K562 (cell line): ENCODE data around the gene MCIDAS. TPM values are rescaled to one million over a fixed set of nuclear protein-coding genes. Genes with fewer than 3 reads are reported as not detected.
A peak's percentile ranks its signal among the peaks of the same experiment; 100 is the strongest.

ENCODE experiments used
- ADNP ChIP-seq: fragments of 200-800 bp; sonication (Bioruptor generic); IDR thresholded peaks from 2 replicates; pipeline ENCODE4 v1.6.1; 2016; ENCODE audit warnings: missing genetic modification characterization, missing compliant biosample characterization
- CBFA2T2 ChIP-seq: fragments of 450-650 bp; conservative IDR thresholded peaks from 2 replicates; pipeline ENCODE4 v1.6.1; 2017; ENCODE audit warnings: mild to moderate bottlenecking
- CREB3L1 ChIP-seq: fragments of 450-650 bp; IDR thresholded peaks from 2 replicates; pipeline ENCODE4 v1.6.1; 2014; ENCODE audit warnings: low read depth, mild to moderate bottlenecking, moderate library complexity, borderline replicate concordance
- E2F1 ChIP-seq: sonication (generic); formaldehyde crosslinking; IDR thresholded peaks from 2 replicates; pipeline ENCODE4 v1.8.1; 2023; ENCODE audit warnings: mild to moderate bottlenecking, missing genetic modification reagents, moderate library complexity
- HDAC6 ChIP-seq: IDR thresholded peaks from 2 replicates; pipeline ENCODE4 v1.6.1; 2012; ENCODE audit warnings: low read depth, mild to moderate bottlenecking, control low read depth, inconsistent platforms, low read length, moderate library complexity
- MCM7 ChIP-seq, 2 experiments: fragments of 450-650 bp; IDR thresholded peaks; 2 replicates each; pipeline ENCODE4 v1.6.1; 2016 to 2018
- NFIC ChIP-seq: fragments of 450-650 bp; IDR thresholded peaks from 2 replicates; pipeline ENCODE4 v1.6.1; 2017; ENCODE audit warnings: mild to moderate bottlenecking, inconsistent platforms
- PBX2 ChIP-seq, 2 experiments: IDR thresholded peaks in 1 of 2; conservative IDR thresholded peaks in 1 of 2; 2 replicates each; pipeline ENCODE4 v1.6.1; 2016; ENCODE audit warnings: low read depth in 2 of 2, mild to moderate bottlenecking in 1 of 2, missing compliant biosample characterization in 1 of 2, missing genetic modification characterization in 1 of 2, moderate library complexity in 1 of 2
- PKNOX1 ChIP-seq: fragments of 450-650 bp; IDR thresholded peaks from 2 replicates; pipeline ENCODE4 v1.6.1; 2016
- POLR2A ChIP-seq: fragments of 450-650 bp; conservative IDR thresholded peaks from 2 replicates; pipeline ENCODE4 v1.6.1; 2016
- RFX7 ChIP-seq: fragments of 250-450 bp; sonication (Bioruptor Pico); IDR thresholded peaks from 2 replicates; pipeline ENCODE4 v1.5.1; 2021; ENCODE audit warnings: mild to moderate bottlenecking
- USF2 ChIP-seq: sonication (generic); formaldehyde crosslinking; IDR thresholded peaks from 2 replicates; pipeline ENCODE4 v1.5.0; 2020; ENCODE audit warnings: missing genetic modification reagents
- ZFX ChIP-seq: sonication (generic); formaldehyde crosslinking; IDR thresholded peaks from 2 replicates; pipeline ENCODE4 v1.8.0; 2022; ENCODE audit warnings: mild to moderate bottlenecking, missing genetic modification reagents, moderate library complexity
- ZNF239 ChIP-seq: fragments of 250-450 bp; sonication (Bioruptor Pico); IDR thresholded peaks from 2 replicates; pipeline ENCODE4 v1.4.0; 2020; ENCODE audit warnings: mild to moderate bottlenecking
- ZNF347 ChIP-seq: fragments of 450-650 bp; formaldehyde crosslinking; IDR thresholded peaks from 2 replicates; pipeline ENCODE4 v1.4.0; 2020; ENCODE audit warnings: low read depth, mild to moderate bottlenecking, moderate library complexity
- ZNF518B ChIP-seq: fragments of 250-450 bp; sonication (Bioruptor Pico); IDR thresholded peaks from 2 replicates; pipeline ENCODE4 v1.5.0; 2021; ENCODE audit warnings: mild to moderate bottlenecking, moderate library complexity
- ZNF75A ChIP-seq: fragments of 450-650 bp; formaldehyde crosslinking; IDR thresholded peaks from 2 replicates; pipeline ENCODE4 v1.4.0; 2020; ENCODE audit warnings: mild to moderate bottlenecking
- polyA plus RNA-seq, 8 experiments: library from polyadenylated mRNA; depleted of rRNA in 4 of 8; stranded (reverse) in 5 of 8; unstranded in 3 of 8; fragments of >200 nt; fragmentation: Nextera tagmentation in 2 of 8; fragmentation: Illumina TruSeq in 1 of 8; extraction: Ambion mirVana in 2 of 8; extraction: Trizol in 1 of 8; gene quantifications; 2 replicates each; pipeline versions ENCODE4 v1.2.1 to v1.2.3, GENCODE V29; 2011 to 2014; ENCODE audit warnings: inconsistent platforms in 1 of 8, missing spikeins in 1 of 8
- total RNA-seq, 7 experiments: library from RNA; depleted of rRNA in 6 of 7; stranded (reverse); fragments of >200 nt in 6 of 7; fragmentation: Illumina TruSeq in 2 of 7; extraction: Trizol in 2 of 7; gene quantifications; 2 replicates each; pipeline versions ENCODE4 v1.2.1 to v1.2.3, GENCODE V29; 2011 to 2021; ENCODE audit warnings: low replicate concordance in 1 of 7

Gene MCIDAS
- total and polyA plus RNA-seq, 9 of the 15 experiments (the other 6 are each of a cell fraction or from before 2014, with no cell fraction given) = 0.07 to 1.5 (median 0.69) TPM

- TF ChIP-seq ZNF518B (CRISPR knock-in tag) (no peak), NFIC (peak; percentile 97), ZNF347 (CRISPR knock-in tag) (no peak), HDAC6 (no peak), MCM7 (IDR thresholded peaks at IDR 0.05) (no peak), RFX7 (no peak), E2F1 (CRISPR knock-in tag) (no peak), PBX2 (CRISPR knock-in tag; IDR thresholded peaks at IDR 0.05; ENCODE audit: low read depth) (no peak), PBX2 (tag; conservative IDR thresholded peaks at IDR 0.05; ENCODE audit: low read depth) (no peak), CREB3L1 (no peak), ZFX (no peak), POLR2A (no peak), ADNP (tag) (no peak), USF2 (CRISPR knock-in tag) (peak; percentile 12), PKNOX1 (peak; percentile 19; the same call in 1 of the 2 replicates), ZNF239 (no peak), ZNF75A (CRISPR knock-in tag) (no peak), CBFA2T2 (no peak)
Measured at GRCh38 chr5:55227664-55228430, 732 bp upstream of the MCIDAS start (continued).
